ENCODE data around the gene HOXA7.

GRCh38 chr7:27107391-27108381 is 48.8 kb downstream of the HOXA7 start:
- TF ChIP-seq, protein P1, sequence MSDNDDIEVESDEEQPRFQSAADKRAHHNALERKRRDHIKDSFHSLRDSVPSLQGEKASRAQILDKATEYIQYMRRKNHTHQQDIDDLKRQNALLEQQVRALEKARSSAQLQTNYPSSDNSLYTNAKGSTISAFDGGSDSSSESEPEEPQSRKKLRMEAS (IDR thresholded peaks at IDR 0.05; ENCODE audit: low read depth, low read length): no peak
- TF ChIP-seq, protein P2, sequence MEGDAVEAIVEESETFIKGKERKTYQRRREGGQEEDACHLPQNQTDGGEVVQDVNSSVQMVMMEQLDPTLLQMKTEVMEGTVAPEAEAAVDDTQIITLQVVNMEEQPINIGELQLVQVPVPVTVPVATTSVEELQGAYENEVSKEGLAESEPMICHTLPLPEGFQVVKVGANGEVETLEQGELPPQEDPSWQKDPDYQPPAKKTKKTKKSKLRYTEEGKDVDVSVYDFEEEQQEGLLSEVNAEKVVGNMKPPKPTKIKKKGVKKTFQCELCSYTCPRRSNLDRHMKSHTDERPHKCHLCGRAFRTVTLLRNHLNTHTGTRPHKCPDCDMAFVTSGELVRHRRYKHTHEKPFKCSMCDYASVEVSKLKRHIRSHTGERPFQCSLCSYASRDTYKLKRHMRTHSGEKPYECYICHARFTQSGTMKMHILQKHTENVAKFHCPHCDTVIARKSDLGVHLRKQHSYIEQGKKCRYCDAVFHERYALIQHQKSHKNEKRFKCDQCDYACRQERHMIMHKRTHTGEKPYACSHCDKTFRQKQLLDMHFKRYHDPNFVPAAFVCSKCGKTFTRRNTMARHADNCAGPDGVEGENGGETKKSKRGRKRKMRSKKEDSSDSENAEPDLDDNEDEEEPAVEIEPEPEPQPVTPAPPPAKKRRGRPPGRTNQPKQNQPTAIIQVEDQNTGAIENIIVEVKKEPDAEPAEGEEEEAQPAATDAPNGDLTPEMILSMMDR (IDR thresholded peaks at IDR 0.05; ENCODE audit: low read depth, low read length): no peak
- no peak for TF ChIP-seq MYC (IDR thresholded peaks at IDR 0.05; ENCODE audit: low read depth, low read length)

All from NB4 (cell line).